ENCODE measurements around the gene ARHGAP12.

The ARHGAP12 gene

DNA sequence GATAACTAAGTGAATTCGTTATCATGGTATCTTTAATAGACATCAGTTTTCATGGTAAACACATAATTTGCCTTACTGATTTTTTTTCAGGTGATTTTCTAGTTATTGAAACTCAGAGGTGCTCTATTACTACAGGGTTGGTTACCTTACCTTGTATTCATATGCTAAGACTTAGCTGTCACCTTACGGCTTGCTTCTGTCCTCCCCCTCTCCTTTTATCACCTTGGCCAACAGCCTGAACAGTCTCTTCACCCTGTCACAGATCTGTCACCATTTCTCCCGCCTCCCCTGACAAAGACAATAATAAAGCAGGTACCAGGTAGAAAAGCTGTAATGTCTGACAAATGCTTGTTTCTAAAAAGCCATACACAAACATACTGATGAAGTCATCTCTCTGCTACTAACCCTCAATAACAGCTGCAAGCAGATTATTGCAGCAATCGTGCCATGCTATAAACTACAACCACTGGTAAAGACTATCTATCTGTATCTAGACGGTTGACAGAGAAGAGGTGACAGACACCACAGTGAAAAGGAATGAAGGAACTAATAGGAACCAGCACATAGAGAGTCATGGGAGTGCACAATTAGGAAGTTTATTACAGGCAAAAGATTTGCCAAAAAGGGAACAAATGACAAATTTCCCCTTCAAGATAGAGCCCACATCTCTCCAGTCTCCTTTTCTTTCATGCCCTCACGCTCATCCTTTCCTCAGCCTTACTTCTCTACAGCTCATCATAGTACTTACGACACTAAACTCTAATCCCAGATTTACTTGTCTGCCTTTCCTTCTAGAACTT lies 57.2 kb downstream of the ARHGAP12 start:
- DNase-seq, result no peak

DNA sequence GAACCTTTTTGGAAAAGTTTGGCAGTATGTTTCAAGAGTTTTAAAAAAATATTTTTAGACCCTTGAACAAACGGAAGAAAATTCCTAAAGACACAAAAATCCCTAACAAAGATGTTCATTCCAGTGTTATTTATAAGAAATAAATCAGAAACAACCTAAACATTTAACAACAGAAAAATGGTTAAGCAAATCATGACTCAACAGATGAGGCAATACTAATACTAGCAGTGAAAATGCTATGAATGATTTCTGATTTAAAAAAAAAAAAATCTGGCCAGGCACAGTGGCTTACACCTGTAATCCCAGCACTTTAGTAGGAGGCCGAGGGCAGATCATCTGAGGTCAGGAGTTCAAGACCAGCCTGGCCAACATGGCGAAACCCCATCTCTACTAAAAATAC lies 61.0 kb downstream of the ARHGAP12 start:
- no peak for DNase-seq

DNA sequence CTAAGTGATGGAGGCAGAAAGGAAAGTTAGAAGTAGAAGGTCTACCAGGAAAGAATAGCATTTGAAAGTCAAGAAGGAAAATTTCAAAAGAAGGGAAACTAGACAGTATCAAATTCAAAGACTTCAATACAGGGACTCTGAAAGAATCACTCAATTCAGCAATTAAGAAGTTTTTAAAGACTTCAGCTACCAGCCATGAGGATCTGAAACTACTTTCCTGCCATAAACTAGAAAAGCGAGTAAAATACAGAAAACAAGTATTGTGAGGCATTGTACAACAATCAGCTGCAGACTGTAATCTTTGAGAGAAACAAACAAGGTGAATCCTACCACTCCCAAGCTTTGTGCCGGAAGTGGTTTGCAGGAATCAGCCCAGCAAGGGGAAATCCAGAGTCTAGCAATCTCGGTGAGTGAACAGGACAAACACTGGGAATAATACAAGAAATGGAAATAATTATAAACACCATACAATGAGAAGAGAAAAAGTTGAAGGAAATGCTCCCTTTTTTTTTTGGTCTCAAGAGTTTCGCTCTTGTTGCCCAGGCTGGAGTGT lies 62.4 kb downstream of the ARHGAP12 start:
- no peak for DNase-seq

DNA sequence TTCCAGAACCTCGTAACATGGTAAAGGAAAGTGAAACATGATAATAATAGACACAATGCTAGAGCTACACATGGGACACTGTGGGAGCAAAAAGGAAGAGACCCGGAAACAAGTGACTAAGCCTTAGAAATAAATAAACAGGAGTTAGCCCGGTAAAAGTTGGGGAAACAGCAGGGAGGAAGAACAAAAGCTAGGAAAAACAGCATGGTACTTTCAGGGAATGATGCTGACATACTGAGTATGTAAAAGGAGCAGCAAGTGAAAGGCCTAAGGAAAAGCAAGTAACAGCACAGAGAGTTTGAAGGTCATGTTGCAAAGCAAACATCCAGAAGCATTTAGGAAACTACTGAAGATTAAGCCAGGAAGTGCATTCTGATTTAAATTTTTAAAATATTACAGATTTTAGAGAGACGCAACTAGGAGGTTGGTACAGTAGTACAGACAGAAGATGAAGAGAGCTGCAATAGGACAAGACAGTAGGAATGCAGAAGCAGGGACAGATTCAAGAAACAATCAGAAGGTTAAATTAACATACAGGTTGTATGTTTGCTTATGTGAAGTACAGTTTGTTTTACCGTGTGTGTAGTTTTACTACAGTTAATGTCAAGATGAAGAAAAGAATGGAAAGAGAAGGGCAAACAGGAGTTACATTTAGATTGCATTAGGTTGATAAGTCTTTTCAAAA lies 63.7 kb downstream of the ARHGAP12 start:
- no peak for DNase-seq

DNA sequence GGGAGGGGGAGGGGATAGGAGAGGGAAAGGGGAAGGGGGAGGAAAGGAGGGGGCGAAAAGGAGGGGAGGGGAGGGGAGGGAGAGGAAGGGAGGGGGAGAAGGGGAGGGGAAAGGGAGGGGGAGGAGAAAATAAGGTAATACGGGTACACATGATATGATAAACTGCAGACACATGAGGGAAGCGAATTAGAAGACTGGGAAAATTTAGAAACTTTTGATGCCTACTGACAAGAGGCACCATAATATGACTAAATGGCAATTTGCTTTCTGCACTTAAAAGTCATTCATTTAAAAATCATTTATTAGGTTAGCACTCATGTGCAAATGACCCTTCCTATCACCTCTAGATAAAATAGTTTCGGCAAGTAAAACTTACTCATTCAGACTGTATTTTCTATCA lies 73.6 kb downstream of the ARHGAP12 start:
- DNase-seq, result no peak

DNA sequence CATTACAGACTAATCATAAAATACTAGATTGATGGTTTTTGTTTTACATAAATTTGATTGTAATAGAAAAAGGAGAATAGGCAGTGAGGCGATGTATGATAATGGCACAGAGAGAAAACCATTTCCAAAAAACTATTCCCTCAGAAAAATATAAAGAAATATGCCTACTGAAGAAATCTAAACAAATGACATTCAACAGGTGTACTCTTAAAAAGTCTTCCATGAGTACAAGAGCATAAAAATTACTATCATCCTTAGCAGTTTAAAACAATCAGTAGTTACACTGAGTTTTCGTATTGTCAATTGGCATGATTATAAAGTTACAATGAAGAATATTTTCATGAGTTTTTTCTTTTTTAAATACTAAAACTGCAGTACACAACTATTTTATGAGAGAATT lies 75.0 kb downstream of the ARHGAP12 start:
- no peak for DNase-seq

DNA sequence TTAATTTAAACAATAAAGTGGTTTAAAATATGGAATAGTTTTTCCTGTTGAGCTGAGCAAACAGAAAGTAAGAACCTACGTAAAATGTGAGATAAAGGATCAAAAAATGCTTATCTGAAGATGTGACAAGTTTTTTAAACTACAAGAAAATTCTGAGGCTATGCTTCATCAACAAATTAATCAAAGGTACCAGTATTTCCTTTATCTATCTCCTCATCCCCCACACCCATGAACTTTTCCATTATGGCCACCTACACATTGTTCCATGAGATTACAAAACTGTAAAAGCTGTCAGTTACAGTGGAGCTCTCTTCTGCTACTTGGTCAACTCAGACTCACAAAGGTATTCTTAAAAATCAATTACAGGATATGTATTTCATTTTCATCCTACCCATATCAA lies 77.4 kb downstream of the ARHGAP12 start:
- no peak for DNase-seq

DNA sequence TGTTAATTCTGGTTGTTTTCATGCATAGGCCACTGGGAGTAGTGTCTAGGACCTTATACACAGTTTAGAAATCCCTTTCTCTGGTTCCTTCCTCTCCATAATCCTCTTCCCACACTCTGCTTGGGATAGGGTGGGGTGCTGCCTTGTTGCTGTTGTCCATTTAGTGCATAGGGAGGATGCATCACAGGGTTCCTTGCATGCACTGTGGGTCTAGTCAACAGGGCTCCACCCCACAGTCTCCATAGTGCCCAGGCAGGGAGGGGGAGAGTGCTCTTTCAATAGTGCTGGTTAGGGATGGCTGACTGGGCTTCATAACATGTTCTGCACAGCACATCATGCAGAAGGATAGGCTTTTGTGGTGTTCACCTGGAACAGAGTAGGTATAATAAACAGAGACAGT lies 81.1 kb downstream of the ARHGAP12 start:
- no peak for DNase-seq

DNA sequence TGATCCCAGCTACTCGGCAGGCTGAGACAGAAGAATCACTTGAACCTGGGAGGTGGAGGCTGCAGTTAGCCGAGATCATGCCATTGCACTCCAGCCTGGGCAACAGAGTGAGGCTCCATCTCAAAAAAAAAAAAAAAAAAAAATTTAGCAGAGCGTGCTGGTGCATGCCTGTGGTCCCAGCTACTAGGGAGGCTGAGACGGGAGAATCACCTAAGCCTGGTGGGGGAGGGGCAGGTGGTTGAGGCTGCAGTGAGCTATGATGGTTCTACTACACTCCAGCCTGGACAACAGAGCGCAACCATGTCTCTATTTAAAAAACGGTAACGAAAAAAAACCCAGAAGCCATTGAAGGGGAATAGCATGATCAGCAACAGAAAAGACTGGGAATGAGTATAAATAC lies 89.9 kb downstream of the ARHGAP12 start:
- no peak for DNase-seq

DNA sequence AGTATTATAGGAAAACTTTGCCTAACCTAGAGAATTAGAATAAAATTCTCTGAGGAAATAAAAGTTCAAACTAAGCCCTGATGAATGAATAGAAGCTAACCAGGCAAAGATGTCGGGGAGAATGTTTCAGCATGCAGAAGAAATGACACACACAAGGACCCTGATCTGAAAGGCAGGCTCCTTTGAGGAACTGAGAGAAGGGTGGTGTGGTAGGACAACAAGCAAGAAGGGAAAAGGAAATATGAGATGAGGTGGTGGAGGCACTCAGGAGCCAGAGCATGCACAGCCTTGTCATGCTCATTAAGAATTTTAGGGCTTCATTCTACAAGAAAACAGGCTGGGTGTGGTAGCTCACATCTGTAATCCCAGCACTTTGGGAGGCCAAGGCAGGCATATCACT lies 90.6 kb downstream of the ARHGAP12 start:
- no peak for DNase-seq

DNA sequence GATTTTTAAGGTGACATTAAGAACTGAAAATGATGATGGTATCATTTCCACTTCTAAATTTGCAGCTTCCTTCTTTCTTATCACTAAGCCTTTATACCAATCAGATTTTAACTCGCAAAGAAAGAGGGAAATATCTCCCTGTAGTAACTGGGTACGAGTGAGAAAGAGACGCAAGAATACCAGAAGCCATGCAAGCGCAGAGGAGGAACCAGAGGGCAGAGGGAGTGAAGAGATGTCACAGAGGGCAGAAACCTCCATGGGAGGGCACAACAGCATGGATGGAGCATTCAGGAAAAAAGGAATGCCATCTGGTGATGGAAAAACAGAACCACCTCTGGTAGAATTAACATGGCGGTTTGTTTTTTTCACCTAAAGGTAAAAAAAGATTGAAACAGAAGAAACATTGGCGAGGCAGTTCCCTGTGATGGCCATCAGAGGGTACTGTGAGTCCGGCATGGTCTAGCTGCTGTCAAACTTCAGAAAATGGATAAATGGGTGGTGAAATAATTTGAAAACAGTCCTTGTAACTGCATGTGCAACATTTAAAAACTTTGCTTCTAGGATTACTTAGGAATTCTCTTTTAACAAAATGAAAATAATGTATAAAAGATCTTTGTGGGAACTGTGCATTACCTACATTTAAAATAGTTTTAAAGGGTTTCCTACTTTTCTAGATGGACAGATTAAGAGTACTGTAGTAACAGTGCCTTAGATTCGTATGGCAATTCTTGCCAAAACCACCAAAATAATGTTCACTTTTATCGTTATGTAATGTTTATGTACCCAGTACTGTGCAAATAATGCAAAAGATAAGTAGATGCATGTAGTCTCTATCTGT lies 91.8 kb downstream of the ARHGAP12 start:
- DNase-seq, result no peak

DNA sequence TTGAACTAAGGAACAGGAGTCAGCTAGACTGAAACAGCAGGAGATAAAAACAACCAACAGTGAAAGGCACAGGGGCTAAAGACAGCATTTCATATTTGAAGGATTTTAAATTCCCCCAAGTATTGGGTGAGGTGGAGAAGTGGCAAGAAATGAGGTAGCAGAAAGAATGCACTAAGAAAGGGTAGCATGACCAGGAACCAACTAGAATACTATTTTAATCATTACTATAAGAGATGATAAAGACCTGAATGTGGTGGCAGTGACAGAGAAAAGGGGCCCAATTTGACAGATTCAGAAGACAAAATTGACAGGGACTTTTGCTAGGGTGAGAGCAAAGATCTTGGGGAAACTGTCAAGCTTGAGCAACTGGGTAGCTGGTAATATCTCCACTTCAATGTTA lies 94.9 kb downstream of the ARHGAP12 start:
- no peak for DNase-seq

DNA sequence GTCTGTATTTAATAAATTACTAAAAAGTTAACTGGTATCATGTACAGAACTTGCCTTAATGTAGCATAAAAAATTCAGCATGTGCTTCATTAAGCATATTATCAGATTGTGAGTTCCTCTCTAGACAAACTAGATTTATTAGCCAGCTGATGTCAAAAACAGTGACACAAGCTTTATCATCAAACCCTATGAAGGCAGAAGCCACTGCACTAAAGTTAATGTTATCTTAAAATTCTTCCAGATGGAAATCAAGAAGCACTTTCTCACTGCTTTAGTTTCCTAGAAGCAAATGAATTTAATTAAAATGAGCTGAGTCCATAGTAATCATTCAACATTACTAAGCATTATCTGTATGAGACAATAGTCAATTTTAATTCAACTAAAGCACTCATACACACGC lies 96.4 kb downstream of the ARHGAP12 start:
- DNase-seq, result no peak

DNA sequence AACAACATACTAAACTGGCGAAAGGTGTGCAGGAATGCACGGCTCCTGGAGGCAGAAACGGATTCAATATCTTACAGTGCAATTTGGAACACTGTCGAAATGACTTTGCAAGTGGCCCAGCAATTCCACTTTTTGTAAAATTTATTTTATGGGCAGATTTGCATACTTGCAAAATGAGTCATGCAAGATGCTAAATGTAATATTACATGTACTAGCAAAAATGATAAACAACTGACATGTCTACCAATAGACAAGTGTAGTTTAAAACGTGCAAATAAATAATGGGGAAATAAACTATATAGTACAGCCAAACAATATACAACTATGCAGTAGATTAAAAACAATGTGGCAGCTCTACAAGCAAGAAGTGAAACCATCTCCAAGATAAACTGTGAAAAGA lies 97.7 kb downstream of the ARHGAP12 start:
- DNase-seq, result no peak

DNA sequence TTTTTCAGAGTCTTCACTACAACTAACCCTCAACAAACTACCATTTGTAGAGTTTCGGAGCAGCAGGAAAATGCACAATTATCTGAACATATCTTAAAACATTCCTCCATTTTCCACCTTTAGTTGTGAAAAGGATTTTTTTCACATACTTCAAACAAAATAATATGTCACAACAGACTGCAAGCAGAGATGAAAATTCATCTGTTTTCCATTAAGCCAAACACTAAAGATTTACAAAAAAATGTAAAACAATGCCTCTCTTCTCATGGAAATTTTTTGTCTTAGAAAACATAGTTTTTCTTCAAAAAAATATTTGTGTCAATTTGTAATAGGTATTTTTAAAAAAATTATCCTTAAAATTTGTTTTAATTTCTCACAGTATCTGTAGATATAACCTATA lies 98.9 kb downstream of the ARHGAP12 start:
- DNase-seq, result no peak

DNA sequence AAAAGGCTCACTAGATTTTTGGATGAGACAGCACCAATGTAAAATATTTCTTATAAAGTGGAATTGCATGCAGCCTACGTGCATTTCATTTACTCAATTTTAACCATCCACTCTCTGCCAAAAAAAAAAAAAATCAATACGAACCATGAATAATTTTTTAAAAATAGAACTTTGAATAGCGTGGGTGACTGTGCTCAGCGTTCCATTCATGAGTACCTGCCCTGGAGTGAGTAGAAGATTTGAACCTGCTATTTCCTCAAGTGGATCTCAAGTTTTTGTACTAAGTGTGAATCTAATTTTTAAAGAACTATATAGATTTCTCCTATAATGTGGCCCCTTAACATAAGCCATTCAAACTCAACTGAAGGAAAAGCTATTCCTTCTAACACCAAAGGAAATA lies 105.3 kb downstream of the ARHGAP12 start:
- no peak for DNase-seq

DNA sequence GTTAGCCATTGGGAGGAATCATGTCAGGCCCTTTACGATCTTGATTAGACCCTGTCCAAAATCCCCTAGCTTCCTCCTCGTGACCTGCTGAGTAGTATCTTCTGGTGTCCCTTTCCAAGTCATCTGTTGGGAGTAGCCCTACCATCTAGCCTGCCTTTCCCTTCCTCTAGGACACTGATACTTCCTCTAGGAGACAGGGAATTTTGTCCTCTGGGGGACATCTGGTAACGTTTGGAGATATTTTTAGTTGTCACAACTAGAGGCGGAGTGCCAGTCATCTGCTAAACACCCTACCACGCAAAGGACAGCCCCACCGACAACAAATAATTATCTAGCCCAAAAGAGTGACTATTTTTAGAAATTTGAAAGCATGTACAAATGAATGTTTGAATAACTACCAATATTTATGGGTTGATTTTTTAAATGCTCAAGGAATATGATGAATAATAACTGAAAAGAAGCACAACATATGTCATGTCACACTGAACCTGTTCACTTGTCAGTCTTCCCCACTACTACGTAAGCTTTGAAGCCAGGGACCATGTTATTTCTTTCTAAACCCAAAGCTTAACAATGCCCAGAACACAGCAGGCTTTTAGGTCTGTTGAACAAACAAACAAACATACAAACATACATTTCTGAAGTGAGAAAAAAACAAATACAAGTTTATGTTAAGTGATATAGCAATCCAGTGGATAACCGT lies 105.9 kb downstream of the ARHGAP12 start:
- DNase-seq, result no peak

DNA sequence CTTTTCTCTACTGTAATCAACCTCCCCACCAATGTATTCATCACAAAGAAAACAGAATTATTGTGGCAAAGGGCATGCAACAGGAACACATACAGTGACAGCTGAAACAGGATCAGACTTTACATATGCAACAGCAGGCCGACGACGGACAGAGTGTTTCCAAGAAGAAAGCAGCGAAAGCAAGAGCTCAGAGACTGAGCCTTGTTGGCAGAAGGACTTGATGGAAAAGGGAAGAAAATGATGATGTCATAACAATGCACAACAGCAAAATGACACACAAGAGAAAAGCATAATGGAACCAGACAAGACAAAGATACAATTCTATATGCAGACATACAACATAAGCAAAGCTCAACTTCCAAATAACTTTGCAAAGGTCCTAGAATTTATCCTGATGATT lies 106.5 kb downstream of the ARHGAP12 start:
- DNase-seq, result no peak

DNA sequence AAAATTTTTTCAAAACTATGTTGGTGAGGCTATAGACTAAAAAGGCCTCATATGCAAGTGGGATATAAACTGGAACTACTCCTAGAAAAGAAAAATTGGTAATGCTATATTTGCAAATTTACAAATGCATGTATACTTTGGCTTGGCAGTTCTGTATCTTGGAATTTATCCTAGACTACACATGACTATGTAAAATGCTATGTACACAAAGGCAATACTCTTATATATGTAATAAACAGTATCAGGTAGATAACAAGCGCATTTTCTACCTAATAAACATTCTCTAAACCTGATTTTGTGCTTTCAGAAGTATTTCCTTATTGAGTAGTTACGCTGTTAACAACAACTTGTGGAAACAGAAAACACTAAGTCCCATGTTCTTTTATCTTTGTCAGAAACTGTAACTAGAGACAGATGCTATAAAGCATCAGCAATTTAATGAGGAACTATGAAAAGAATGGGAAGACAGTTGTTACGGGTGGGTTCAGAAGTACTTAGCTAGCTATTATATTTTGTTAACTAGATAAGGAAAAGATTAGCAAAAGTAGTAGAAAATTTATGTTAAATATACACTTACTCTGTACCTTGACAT lies 107.8 kb downstream of the ARHGAP12 start:
- DNase-seq, result no peak

DNA sequence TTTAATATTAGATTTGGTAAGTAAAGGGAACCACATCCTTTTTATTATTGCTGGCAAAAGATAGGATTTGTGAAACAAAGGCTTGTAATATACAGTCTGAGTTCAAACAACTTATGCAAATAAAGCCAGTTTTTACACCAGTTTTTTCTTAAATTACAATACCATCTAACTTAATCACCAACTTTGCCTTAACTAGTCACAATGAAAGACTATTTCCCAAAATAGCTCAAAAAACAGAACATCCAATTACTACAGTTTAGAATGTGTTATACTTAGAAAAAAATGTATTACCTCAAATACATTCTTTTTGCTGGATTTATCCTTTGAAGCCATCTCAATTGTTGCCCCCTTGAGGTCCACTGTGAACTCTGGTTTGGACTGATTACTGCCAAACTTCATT lies 108.5 kb downstream of the ARHGAP12 start:
- DNase-seq, result no peak

DNA sequence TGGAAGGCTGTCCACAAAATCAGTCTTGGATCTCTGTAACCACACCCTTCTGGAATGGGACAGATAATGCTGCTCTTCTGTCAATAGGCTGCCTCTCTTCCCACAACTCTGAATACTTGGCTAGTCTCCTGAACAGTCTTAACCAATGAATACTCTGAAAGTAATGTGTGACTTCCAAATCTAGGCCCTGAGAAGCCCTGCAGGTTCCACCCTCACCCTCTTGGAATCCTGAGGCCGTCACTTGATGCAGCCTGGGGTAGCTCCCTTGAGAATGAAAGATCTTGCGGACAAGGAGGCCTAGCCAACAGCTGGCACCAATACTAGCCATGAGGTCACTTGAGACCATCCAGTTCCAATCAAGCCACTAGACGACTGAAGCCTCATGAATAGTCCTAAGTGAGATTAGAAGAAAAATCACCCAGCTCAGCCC lies 109.2 kb downstream of the ARHGAP12 start:
- DNase-seq, result no peak

DNA sequence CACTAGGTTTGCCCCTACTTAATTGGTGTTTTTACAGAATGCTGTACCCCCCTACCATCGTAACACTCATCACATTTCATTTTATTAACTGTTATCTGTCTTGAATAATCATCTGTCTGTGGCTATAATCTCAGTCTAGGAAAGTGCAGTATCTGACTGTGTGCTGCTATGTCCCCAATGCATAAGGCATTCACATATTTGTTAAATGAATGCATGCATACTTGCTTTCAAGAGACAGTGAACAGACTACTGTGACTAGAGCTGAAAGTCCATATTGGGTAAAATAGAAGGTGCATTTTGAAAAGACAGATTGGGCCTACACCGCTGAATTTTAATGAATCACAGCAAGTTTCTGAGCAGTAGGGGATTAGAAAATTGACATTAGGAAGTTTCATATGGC lies 112.3 kb downstream of the ARHGAP12 start:
- DNase-seq, result no peak
